ENCODE measurements around the gene COQ8B.
"Not testable (repeated sequence)": the region's sequence is repeated elsewhere in the genome, so short reads cannot be mapped to it uniquely, and the experiment has no call there.

COQ8B gene

GRCh38 chr19:40741527-40742390 is 25.1 kb upstream of the COQ8B start:
- DNase-seq, result no peak

DNA sequence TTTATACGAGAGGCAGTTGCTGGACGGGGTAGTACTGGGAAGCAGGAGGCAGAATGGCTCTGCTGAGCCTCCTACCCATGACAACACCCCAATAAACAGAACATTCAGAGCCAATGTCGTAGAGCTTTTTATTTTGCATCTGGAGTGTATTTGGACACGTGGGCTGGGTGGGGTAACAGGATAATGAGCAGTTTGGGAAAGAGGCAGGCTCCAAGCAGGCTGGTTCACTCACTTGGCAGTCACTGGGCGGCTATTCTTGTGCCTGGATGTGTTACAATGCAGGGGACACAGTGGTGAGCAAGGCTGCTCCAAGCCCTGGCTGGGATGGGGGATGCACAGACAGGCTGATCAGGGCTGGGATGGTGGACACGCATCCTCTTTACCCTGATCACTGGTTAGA is 24.1 kb upstream of the COQ8B start:
- no peak for DNase-seq

GRCh38 chr19:40739871-40740703 is 23.4 kb upstream of the COQ8B start:
- DNase-seq, result no peak

GRCh38 chr19:40739030-40739839 is 22.5 kb upstream of the COQ8B start:
- no peak for DNase-seq

- DNase-seq, result no peak
Measured at GRCh38 chr19:40737102-40737644, 20.5 kb upstream of the COQ8B start.

DNA sequence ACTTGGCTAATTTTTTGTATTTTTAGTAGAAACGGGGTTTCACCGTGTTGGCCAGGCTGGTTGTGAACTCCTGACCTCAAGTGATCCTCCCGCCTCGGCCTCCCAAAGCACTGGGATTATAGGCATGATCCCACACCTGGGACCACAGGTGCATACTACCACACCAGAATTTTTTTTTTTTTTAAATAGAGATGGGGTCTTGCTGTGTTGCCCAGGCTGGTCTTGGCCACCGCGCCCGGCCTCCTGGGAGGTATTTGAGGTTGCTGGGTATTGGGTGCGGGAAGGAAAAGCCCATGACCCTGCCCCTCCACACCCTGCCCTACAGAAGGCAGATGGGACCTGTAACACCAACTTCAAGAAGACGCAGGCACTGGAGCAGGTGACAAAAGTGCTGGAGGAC is 20.0 kb upstream of the COQ8B start:
- DNase-seq, result no peak

- DNase-seq, result no peak
Measured at GRCh38 chr19:40735013-40735771, 18.5 kb upstream of the COQ8B start.

GRCh38 chr19:40733149-40733548 is 16.5 kb upstream of the COQ8B start:
- no peak for DNase-seq

DNA sequence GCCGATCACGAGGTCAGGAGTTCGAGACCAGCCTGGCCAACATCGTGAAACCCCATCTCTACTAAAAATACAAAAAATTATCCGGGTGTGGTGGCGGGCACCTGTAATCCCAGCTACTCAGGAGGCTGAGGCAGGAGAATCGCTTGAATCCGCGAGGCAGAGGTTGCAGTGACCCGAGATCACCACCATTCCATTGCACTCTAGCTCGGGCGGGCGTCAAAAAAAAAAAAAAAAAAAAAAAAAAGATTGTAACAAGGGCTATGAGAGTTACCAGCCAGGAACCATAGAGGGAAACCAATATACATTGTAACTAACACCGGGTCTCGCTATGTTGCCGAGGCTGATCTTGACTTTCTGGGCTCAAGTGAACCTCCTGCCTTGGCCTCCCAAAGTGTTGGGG is 15.6 kb upstream of the COQ8B start:
- not testable (repeated sequence) for DNase-seq

GRCh38 chr19:40730065-40730464 is 13.4 kb upstream of the COQ8B start:
- not testable (repeated sequence) for DNase-seq

GRCh38 chr19:40726279-40726678 is 9.6 kb upstream of the COQ8B start:
- no peak for DNase-seq

DNA sequence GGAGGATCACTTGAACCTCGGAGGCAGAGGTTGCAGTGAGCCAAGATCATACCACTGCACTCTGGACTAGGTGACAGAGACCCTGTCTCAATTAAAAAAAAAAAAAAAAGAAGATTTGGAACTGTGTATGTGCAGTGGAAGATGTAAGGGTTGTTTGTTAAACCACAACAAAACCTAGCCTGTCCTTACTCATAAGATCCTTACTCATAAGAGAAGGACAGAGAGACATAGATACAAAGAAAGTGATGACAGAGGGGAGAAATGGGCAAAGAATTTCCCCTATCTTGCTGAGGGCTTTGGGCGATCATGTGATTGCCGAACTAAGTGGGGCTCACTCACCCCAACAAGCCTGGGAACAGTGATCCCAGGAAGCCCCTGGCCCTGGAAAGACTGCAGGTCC is 8.2 kb upstream of the COQ8B start:
- DNase-seq, result no peak

- DNase-seq, result no peak
Measured at GRCh38 chr19:40724315-40724714, 7.6 kb upstream of the COQ8B start.

GRCh38 chr19:40723661-40724254 is 7.1 kb upstream of the COQ8B start:
- DNase-seq, result no peak

DNA sequence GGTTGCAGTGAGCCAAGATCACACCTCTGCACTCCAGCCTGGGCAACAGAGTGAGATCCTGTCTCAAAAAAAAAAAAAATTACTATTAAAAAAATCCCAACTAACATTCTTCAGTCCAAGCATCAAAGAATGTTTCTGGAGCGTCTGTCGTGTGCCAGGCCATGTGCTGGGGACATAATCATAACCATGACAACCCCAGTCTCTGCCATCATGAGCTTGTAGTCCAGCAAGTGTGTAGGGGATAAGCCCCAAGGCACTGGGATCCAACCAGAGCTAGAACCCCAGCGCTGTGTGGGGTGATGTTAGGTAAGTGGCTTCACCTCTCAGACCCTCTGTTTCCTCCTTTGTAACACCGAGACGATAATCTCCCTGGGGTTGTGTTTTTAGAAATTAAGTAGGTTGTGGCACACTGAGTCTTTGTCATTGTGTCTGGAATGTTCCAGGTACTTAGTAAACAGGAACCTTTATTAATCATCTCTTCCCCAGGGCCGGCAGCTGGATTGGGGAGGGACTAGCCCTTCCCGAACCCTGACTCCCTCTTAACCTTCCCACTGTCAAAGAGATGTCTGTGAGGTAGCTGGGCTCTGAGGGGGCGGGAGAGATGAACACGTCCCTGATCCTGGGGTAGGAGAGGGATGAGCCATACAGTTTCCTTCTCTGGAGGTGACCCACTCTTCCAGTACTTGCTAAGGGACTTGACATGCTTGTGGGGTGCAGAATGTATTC is 5.4 kb upstream of the COQ8B start:
- DNase-seq, result no peak

GRCh38 chr19:40721140-40721486 is 4.4 kb upstream of the COQ8B start:
- no peak for DNase-seq

GRCh38 chr19:40719414-40719894 is 2.8 kb upstream of the COQ8B start:
- peak; percentile 14 for DNase-seq

GRCh38 chr19:40718774-40719391 is 2.2 kb upstream of the COQ8B start:
- DNase-seq, result peak; percentile 52

DNA sequence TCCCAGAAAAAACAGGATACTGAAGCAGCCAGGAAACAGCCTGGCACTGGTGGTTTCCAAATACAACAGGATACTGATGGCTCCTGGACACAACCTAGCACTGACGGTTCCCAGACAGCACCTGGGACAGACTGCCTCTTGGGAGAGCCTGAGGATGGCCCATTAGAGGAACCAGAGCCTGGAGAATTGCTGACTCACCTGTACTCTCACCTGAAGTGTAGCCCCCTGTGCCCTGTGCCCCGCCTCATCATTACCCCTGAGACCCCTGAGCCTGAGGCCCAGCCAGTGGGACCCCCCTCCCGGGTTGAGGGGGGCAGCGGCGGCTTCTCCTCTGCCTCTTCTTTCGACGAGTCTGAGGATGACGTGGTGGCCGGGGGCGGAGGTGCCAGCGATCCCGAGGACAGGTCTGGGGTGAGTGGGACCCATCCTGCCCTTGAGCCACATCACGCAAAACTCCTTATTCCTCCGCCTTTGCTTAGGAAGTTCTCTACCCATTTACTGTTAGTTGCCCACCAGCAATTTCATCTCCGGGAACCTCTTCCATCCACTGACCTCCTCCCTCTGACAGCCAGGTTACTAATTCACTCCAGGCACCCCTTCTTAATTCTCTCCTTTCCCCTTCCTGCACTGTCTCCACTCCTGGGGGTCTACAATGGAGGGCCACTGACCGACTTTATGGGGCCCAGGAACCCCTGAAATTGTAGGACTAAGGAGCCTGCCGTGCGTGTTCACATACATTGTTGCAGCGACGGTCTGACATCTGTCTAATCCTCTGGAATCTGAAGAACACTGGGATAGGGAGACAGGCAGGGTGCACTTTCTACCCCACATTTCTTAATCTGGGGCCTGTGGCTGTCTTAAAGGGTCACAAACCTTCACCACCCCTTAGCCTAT is 1.4 kb upstream of the COQ8B start:
- peak; percentile 10 for DNase-seq

Data from RPMI8226 (cell line).